Mucosa of descending colon (tissue), 3 donors: ENCODE measurements around the gene CCDC50. TPM values are rescaled to one million over a fixed set of nuclear protein-coding genes. Genes with fewer than 3 reads are reported as not detected.

Experiments
- ATAC-seq: fragments of 200-7000 bp; cut with Tn5 transposase; one replicate; pipeline ENCODE4 v1.9.1; 2020; ENCODE audit warnings: mild to moderate bottlenecking, moderate library complexity
- DNase-seq, 3 donors: peaks; one replicate each; pipeline ENCODE4 v3.0.0-alpha.2; 2020
- H3K36me3 ChIP-seq: fragments of 200-600 bp; one replicate; pipeline ENCODE4 v1.8.0; 2021; ENCODE audit warnings: low read depth, mild to moderate bottlenecking
- H3K4me1 ChIP-seq: fragments of 200-600 bp; one replicate; pipeline ENCODE4 v1.8.0; 2021; ENCODE audit warnings: low read depth, mild to moderate bottlenecking
- H3K4me3 ChIP-seq: fragments of 200-600 bp; one replicate; pipeline ENCODE4 v1.8.0; 2021; ENCODE audit warnings: mild to moderate bottlenecking
- H3K9me3 ChIP-seq: fragments of 200-600 bp; one replicate; pipeline ENCODE4 v1.8.0; 2021; ENCODE audit warnings: mild to moderate bottlenecking
- intact Hi-C, 2 donors: fragments of 100-400 bp; cut with DNase I in 1 of 2; cut with micrococcal nuclease in 1 of 2; formaldehyde crosslinking; loops; one replicate each; pipeline versions ENCODE4 v1.11.0 to v1.11.1; 2022; cut with DNase I, micrococcal nuclease
- total RNA-seq, 3 donors: library from RNA; stranded (reverse); fragmentation: NEBNext Ultra II Directional in 2 of 3; extraction: Animal tissue kit (Norgen Biotek cat#: 25700) in 2 of 3; gene quantifications; one replicate each; pipeline versions ENCODE4 v1.2.1 to v1.2.4, GENCODE V29; 2021 to 2023
- TF ChIP-seq, protein P1 (sequence below): fragments of 200-600 bp; IDR thresholded peaks from one replicate; pipeline ENCODE4 v1.8.0; 2022; ENCODE audit warnings: antibody characterized with exemption, mild to moderate bottlenecking
- donor health status: DM: no; HTN: no; CAD: no; lungs with moderate emphysema.
- donor health status: DM: no; HTN: no; CAD: no.
- donor health status: DM: no; HTN: yes; CAD: no.

CCDC50 gene
- total RNA-seq, 3 donors from 2014 or later, result 41.8 to 89.8 (median 60.2) TPM

DNA sequence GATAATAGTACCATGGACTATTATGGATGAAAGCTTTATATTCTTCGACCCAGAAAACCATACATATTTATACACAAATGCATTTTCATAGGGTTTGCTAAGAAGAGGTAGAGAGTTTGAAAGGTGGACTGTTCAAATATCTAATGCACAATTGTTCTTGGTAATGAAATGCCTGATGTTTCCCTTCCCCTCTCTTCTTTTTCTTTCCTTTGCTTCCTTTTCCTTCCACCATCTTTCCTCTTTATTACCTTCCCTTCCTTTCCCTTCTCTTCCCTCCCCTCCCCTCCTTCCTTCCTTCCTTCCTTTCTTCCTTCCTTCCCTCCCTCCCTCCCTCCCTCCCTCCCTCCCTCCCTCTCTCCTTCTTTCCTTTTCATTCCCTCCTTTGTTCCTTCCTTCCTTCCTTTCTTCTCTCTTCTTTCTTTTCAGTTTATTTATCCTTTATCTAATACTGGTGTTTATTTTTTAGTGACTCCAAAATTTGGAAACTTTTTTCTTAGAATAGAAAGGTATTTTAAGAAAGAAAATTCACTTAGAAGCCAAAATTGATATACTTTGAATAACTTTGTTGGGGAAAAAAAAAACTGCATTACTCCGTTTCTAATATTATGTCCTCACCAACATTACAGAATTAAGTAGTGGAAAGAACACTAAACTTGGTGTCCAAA, 109.1 kb downstream of the CCDC50 start:
- H3K36me3 ChIP-seq, result no peaks in the 10 kb centered on the region
- no peak overlapping the region for H3K4me3 ChIP-seq
- no peak for DNase-seq
- H3K4me1 ChIP-seq, result no peaks in the 10 kb centered on the region
- no peak for ATAC-seq
- no peaks in the 10 kb centered on the region for H3K9me3 ChIP-seq
- intact Hi-C loops, result no loop called here
- TF ChIP-seq, protein P1, sequence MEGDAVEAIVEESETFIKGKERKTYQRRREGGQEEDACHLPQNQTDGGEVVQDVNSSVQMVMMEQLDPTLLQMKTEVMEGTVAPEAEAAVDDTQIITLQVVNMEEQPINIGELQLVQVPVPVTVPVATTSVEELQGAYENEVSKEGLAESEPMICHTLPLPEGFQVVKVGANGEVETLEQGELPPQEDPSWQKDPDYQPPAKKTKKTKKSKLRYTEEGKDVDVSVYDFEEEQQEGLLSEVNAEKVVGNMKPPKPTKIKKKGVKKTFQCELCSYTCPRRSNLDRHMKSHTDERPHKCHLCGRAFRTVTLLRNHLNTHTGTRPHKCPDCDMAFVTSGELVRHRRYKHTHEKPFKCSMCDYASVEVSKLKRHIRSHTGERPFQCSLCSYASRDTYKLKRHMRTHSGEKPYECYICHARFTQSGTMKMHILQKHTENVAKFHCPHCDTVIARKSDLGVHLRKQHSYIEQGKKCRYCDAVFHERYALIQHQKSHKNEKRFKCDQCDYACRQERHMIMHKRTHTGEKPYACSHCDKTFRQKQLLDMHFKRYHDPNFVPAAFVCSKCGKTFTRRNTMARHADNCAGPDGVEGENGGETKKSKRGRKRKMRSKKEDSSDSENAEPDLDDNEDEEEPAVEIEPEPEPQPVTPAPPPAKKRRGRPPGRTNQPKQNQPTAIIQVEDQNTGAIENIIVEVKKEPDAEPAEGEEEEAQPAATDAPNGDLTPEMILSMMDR, result no peak

DNA sequence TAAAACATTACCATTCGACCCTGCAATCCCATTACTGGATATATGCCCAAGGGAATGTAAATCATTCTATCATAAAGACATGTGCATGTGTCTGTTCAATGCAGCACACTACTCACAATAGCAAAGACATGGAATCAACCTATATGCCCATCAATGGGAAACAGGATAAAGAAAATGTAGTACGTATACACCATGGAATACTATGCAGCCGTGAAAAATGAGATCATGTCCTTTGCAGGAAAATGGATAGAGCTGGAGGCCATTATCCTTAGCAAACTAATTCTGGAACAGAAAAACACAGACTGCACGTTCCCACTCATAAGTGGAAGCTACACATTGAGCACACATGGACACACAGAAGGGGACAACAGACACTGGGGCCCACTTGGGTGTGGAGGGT, 111.3 kb downstream of the CCDC50 start:
- H3K9me3 ChIP-seq, result no peaks in the 10 kb centered on the region
- no peaks in the 10 kb centered on the region for H3K36me3 ChIP-seq
- ATAC-seq (no peak), DNase-seq (no peak)
- intact Hi-C loops, result no loop called here
- no peaks in the 10 kb centered on the region for H3K4me1 ChIP-seq
- no peak overlapping the region for H3K4me3 ChIP-seq
- TF ChIP-seq, protein P1, result no peak

DNA sequence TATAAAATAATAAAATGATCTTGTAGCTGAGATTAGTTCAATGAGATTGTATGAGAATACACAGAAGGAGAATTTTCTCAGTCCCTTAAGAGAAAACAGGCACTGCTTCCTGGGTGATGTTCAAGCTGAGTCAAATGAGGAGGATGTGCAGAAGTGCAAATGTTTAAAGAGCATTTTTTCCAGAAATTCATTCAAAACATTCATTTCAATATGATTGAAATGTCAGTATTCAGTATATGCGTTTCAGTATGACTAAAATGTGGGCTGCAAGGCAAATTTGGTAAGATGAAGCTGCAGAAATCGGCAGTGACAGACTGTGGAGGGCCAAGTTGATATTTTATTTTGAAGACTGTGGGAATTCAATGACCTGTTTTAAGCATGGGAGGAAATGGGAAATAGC, 112.5 kb downstream of the CCDC50 start:
- TF ChIP-seq, protein P1, result no peak
- no peak for DNase-seq
- Histone ChIP-seq H3K9me3 (no peaks in the 10 kb centered on the region), H3K4me1 (no peaks in the 10 kb centered on the region), H3K4me3 (no peak overlapping the region), H3K36me3 (no peaks in the 10 kb centered on the region)
- intact Hi-C loops, result no loop called here
- ATAC-seq, result no peak

DNA sequence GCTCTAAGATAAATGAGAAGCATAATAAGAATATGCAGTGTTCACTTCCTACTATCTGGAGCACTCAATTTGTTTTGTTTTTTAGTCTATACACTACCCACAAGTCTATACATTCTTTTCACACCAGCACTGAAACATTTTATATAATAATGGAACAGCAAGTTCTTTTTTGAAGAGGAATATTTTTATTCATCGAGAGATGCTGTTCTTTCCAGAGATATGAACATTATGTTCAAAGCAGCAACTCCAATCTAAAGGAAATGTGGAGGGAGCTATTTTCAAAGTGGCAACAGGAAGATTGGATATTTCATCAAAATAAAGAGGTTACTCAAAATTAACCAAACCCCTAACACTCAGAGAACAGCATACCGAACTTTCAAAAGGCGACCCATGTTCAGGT, 115.4 kb downstream of the CCDC50 start:
- H3K4me3 ChIP-seq, result no peak overlapping the region
- intact Hi-C loops, result no loop called here
- no peaks in the 10 kb centered on the region for H3K36me3 ChIP-seq
- H3K9me3 ChIP-seq, result no peaks in the 10 kb centered on the region
- TF ChIP-seq, protein P1, result no peak
- DNase-seq (no peak), ATAC-seq (no peak)
- no peaks in the 10 kb centered on the region for H3K4me1 ChIP-seq

Other genes with a start within 250 kb of the CCDC50 start
- not detected for gene OSTN, start 130.2 kb upstream of the CCDC50 start, total RNA-seq
- under 1 TPM in 1 of 3 donors, not detected in 2; 0.47 TPM for gene UTS2B, start 1.1 kb downstream of the CCDC50 start, total RNA-seq
- gene PYDC2, start 131.8 kb downstream of the CCDC50 start, total RNA-seq, result not detected